Vagina (tissue), 2 donors: ENCODE measurements around the gene ZBTB32.

Source experiments
- POLR2A ChIP-seq, 2 donors: fragments of 450-650 bp; IDR thresholded peaks; one replicate each; pipeline ENCODE4 v1.6.1; 2017; ENCODE audit warnings: antibody characterized with exemption in 2 of 2, mild to moderate bottlenecking in 2 of 2, moderate library complexity in 2 of 2
- POLR2AphosphoS5 ChIP-seq, 2 donors: sonication (generic); formaldehyde crosslinking; IDR thresholded peaks; one replicate each; pipeline ENCODE4 v1.9.0; 2017; ENCODE audit warnings: antibody characterized with exemption in 2 of 2, mild to moderate bottlenecking in 2 of 2, low read depth in 1 of 2; ENCODE audit not compliant: insufficient read depth in 1 of 2
- TF ChIP-seq, protein P1 (sequence below), 3 experiments: fragments of 450-650 bp in 2 of 3; fragments of 200-600 bp in 1 of 3; sonication (generic) in 1 of 3; IDR thresholded peaks; one replicate each; pipeline ENCODE4 v1.5.1; 2017 to 2019; ENCODE audit warnings: antibody characterized with exemption in 3 of 3, mild to moderate bottlenecking in 2 of 3, moderate library complexity in 2 of 3

DNA sequence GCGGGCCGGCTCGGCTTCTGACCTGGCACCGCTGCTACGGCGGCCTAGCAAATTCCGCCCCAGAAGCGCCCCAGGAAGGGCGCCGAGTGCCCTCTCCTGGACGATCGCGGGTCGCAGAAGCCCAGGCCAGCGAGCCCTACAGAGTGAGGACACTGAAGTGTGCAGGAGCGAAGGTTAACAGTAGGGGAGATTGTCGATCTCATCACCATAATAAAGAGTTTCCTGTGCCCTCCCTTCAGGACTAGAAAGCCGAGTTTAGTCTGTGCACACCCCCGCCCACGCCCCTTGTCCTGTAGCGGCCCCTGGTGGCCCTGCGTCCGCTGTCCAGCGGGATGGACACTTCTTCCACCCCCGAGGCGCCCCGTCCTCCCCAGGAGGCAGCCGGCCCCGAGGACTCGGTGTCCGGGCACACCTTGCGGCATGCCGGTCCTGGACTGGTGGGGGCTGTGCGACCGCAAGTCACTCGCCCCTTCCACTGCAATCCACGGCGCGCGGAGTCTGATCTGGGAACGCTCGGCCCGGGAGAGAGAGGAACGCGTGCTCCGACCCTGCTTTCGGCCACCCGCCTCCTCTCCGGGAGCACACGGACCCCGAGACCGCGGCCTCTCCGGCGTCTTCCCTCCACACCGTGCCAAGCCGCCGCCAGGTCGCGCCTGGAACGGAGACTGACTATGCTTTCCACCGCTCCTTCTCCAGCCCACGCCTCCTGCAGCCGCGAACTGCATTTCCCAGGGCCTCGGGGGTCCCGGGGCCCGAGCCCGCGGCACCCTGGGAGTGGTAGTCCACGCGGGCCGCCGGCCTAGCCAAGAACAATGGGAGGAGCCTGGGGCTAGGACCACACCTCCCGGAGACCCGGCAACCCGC, 12.7 kb downstream of the ZBTB32 start:
- peak in 1 of 2 donors; percentile 27 for TF ChIP-seq POLR2A (IDR thresholded peaks at IDR 0.05)
- TF ChIP-seq, protein P1, sequence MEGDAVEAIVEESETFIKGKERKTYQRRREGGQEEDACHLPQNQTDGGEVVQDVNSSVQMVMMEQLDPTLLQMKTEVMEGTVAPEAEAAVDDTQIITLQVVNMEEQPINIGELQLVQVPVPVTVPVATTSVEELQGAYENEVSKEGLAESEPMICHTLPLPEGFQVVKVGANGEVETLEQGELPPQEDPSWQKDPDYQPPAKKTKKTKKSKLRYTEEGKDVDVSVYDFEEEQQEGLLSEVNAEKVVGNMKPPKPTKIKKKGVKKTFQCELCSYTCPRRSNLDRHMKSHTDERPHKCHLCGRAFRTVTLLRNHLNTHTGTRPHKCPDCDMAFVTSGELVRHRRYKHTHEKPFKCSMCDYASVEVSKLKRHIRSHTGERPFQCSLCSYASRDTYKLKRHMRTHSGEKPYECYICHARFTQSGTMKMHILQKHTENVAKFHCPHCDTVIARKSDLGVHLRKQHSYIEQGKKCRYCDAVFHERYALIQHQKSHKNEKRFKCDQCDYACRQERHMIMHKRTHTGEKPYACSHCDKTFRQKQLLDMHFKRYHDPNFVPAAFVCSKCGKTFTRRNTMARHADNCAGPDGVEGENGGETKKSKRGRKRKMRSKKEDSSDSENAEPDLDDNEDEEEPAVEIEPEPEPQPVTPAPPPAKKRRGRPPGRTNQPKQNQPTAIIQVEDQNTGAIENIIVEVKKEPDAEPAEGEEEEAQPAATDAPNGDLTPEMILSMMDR (IDR thresholded peaks at IDR 0.05), result peak; percentile 59 to 94 (median 93)
- TF ChIP-seq POLR2AphosphoS5 (IDR thresholded peaks at IDR 0.05; ENCODE audit: insufficient read depth in 1 of 2, low read depth in 1 of 2), result peak; percentile 68 to 72
